H1 (cell line): ENCODE data around the gene UGT2B17. TPM values are rescaled to one million over a fixed set of nuclear protein-coding genes. Genes with fewer than 3 reads are reported as not detected.

Experiments
- CTCF ChIA-PET: fragments of 300-600 bp; sonication (Branson Sonifier 250); formaldehyde crosslinking; loops from one replicate; lab custom pipeline; 2021; ENCODE audit not compliant: partially characterized antibody; lab: Charles Lee
- POLR2A ChIA-PET: fragments of 300-600 bp; sonication (Branson Sonifier 250); formaldehyde crosslinking; loops from one replicate; lab custom pipeline; 2021; ENCODE audit warnings: inconsistent platforms; ENCODE audit not compliant: partially characterized antibody; lab: Charles Lee
- DNase-seq, 2 experiments: peaks; one replicate each; pipeline versions ENCODE4 v3.0.0 to v3.0.0-alpha.2; 2010 to 2022; ENCODE audit warnings: low spot score in 2 of 2, low read depth in 1 of 2, mixed read lengths in 1 of 2
- FAIRE-seq: peaks from 2 replicates; lab custom pipeline; 2011; peaks lifted over from hg19 to GRCh38; lab: Jason Lieb, UNC
- H2AFZ ChIP-seq: 2 replicates; pipeline ENCODE4 v1.8.1; 2012; ENCODE audit warnings: low read length, inconsistent platforms
- H2AK5ac ChIP-seq: 2 replicates; pipeline ENCODE4 v1.6.1; 2013; ENCODE audit warnings: low read depth, low read length
- H2BK120ac ChIP-seq: replicated peaks from 2 replicates; pipeline ENCODE3; 2013; ENCODE audit warnings: low read depth, low read length, inconsistent platforms
- H2BK12ac ChIP-seq: 2 replicates; pipeline ENCODE4 v1.6.1; 2013; ENCODE audit warnings: low read depth, low read length
- H2BK15ac ChIP-seq: 2 replicates; pipeline ENCODE4 v1.6.1; 2013; ENCODE audit warnings: low read length
- H2BK20ac ChIP-seq: 2 replicates; pipeline ENCODE4 v1.6.1; 2013; ENCODE audit warnings: low read length
- H2BK5ac ChIP-seq: 2 replicates; pipeline ENCODE4 v1.6.1; 2013; ENCODE audit warnings: low read depth, low read length
- H3K14ac ChIP-seq: 2 replicates; pipeline ENCODE4 v1.6.1; 2013; ENCODE audit warnings: inconsistent platforms; ENCODE audit not compliant: insufficient read length
- H3K18ac ChIP-seq: 2 replicates; pipeline ENCODE4 v1.6.1; 2013; ENCODE audit warnings: low read length; ENCODE audit errors: extremely low read depth
- H3K23ac ChIP-seq: 2 replicates; pipeline ENCODE4 v1.6.1; 2013; ENCODE audit warnings: inconsistent platforms; ENCODE audit not compliant: insufficient read length
- H3K23me2 ChIP-seq: 2 replicates; pipeline ENCODE4 v1.6.1; 2013; ENCODE audit warnings: low read depth, low read length
- H3K27ac ChIP-seq: 2 replicates; pipeline ENCODE4 v1.6.1; 2011; ENCODE audit warnings: low read depth, low read length, inconsistent platforms
- H3K27me3 ChIP-seq, 4 experiments: replicated peaks in 1 of 4; 1 replicate in 1 of 4; 2 replicates in 3 of 4; pipeline versions ENCODE4 v1.6.1 to v1.8.1; 2011 to 2013; ENCODE audit warnings: low read length in 3 of 4, mild to moderate bottlenecking in 3 of 4, inconsistent platforms in 2 of 4, mixed read lengths in 2 of 4, moderate library complexity in 1 of 4; ENCODE audit not compliant: control insufficient read depth in 3 of 4, insufficient read depth in 3 of 4; ENCODE audit errors: extremely low read depth in 1 of 4
- H3K36me3 ChIP-seq, 4 experiments: 2 replicates each; pipeline versions ENCODE4 v1.6.1 to v1.8.1; 2011 to 2013; ENCODE audit warnings: mild to moderate bottlenecking in 4 of 4, low read length in 3 of 4, moderate library complexity in 2 of 4, control low read depth in 1 of 4, inconsistent platforms in 1 of 4; ENCODE audit not compliant: insufficient read depth in 4 of 4, control insufficient read depth in 2 of 4
- H3K4ac ChIP-seq: replicated peaks from 2 replicates; pipeline ENCODE3; 2013; ENCODE audit warnings: low read length, low read depth, mixed read lengths, inconsistent platforms; ENCODE audit not compliant: insufficient read length
- H3K4me1 ChIP-seq, 4 experiments: replicated peaks in 1 of 4; 1 replicate in 1 of 4; 2 replicates in 3 of 4; pipeline versions ENCODE4 v1.6.1 to v1.8.1; 2011 to 2013; ENCODE audit warnings: low read length in 3 of 4, inconsistent platforms in 2 of 4, mixed read lengths in 1 of 4; ENCODE audit not compliant: insufficient read depth in 4 of 4, control insufficient read depth in 3 of 4
- H3K4me2 ChIP-seq, 2 experiments: 2 replicates each; pipeline versions ENCODE4 v1.6.1 to v1.8.1; 2011 to 2013; ENCODE audit warnings: low read depth in 2 of 2, low read length in 2 of 2, control low read depth in 1 of 2, inconsistent platforms in 1 of 2, mild to moderate bottlenecking in 1 of 2; ENCODE audit not compliant: insufficient read depth in 1 of 2
- H3K4me3 ChIP-seq, 4 experiments: fragments of 200-600, 300-600 bp in 1 of 4; sonication (generic), shearing (Covaris generic), sonication (Bioruptor Twin) in 1 of 4; 2 replicates each; pipeline versions ENCODE4 v1.5.1 to v1.8.1; 2011 to 2016; ENCODE audit warnings: low read length in 4 of 4, low read depth in 3 of 4, control low read depth in 2 of 4, inconsistent platforms in 2 of 4, mild to moderate bottlenecking in 2 of 4, mixed read lengths in 1 of 4, moderate library complexity in 1 of 4; ENCODE audit not compliant: insufficient read depth in 2 of 4; ENCODE audit errors: extremely low read depth in 1 of 4
- H3K56ac ChIP-seq: replicated peaks from 2 replicates; pipeline ENCODE3; 2013; ENCODE audit warnings: low read depth, mild to moderate bottlenecking, mixed read lengths, low read length, inconsistent platforms; ENCODE audit not compliant: insufficient read length
- H3K79me1 ChIP-seq: 2 replicates; pipeline ENCODE4 v1.6.1; 2013; ENCODE audit warnings: low read depth, low read length, control low read depth
- H3K79me2 ChIP-seq, 2 experiments: 2 replicates each; pipeline versions ENCODE4 v1.6.1 to v1.8.1; 2012 to 2013; ENCODE audit warnings: low read length in 2 of 2, mild to moderate bottlenecking in 2 of 2, inconsistent platforms in 1 of 2; ENCODE audit not compliant: insufficient read depth in 2 of 2, control insufficient read depth in 1 of 2
- H3K9ac ChIP-seq, 4 experiments: replicated peaks in 1 of 4; 1 replicate in 1 of 4; 2 replicates in 3 of 4; pipeline versions ENCODE4 v1.6.1 to v1.8.1; 2011 to 2013; ENCODE audit warnings: low read depth in 3 of 4, low read length in 3 of 4, control low read depth in 2 of 4, mild to moderate bottlenecking in 2 of 4, moderate library complexity in 2 of 4, inconsistent platforms in 1 of 4; ENCODE audit errors: extremely low read depth in 1 of 4
- H3K9me3 ChIP-seq, 2 experiments: 2 replicates each; pipeline versions ENCODE4 v1.6.1 to v1.8.1; 2012 to 2013; ENCODE audit warnings: mild to moderate bottlenecking in 2 of 2, moderate library complexity in 2 of 2, control low read depth in 1 of 2, inconsistent platforms in 1 of 2, low read depth in 1 of 2, low read length in 1 of 2, mixed read lengths in 1 of 2; ENCODE audit not compliant: insufficient read depth in 2 of 2
- H4K20me1 ChIP-seq, 2 experiments: replicated peaks in 1 of 2; 2 replicates each; pipeline versions ENCODE3 to v1.8.1; 2011 to 2013; ENCODE audit warnings: inconsistent platforms in 2 of 2, low read length in 2 of 2, mild to moderate bottlenecking in 1 of 2; ENCODE audit not compliant: insufficient read depth in 2 of 2, control insufficient read depth in 1 of 2
- H4K5ac ChIP-seq: 2 replicates; pipeline ENCODE4 v1.6.1; 2013; ENCODE audit warnings: low read length, low read depth, mixed read lengths, inconsistent platforms; ENCODE audit not compliant: insufficient read length
- H4K8ac ChIP-seq: 2 replicates; pipeline ENCODE4 v1.8.0; 2013; ENCODE audit warnings: mild to moderate bottlenecking, moderate library complexity, low read length, inconsistent platforms; ENCODE audit not compliant: insufficient read depth; ENCODE audit errors: extremely low read depth
- H4K91ac ChIP-seq: replicated peaks from 2 replicates; pipeline ENCODE3; 2013; ENCODE audit warnings: low read length, mixed read lengths, inconsistent platforms; ENCODE audit not compliant: insufficient read length
- POLR2A ChIP-seq, 2 experiments: IDR thresholded peaks; 1 replicate in 1 of 2; 2 replicates in 1 of 2; pipeline ENCODE4 v1.6.1; 2011; ENCODE audit warnings: low read depth in 2 of 2, low read length in 2 of 2, mild to moderate bottlenecking in 2 of 2; ENCODE audit errors: control extremely low read depth in 1 of 2
- RNF2 ChIP-seq: fragments of 200-900, 300-1000 bp; sonication (generic); IDR thresholded peaks from 2 replicates; pipeline ENCODE4 v1.7.1; 2016; ENCODE audit warnings: borderline replicate concordance, low read depth, mild to moderate bottlenecking, antibody characterized with exemption, low read length; ENCODE audit not compliant: poor library complexity, severe bottlenecking; ENCODE audit errors: missing control alignments
- polyA plus RNA-seq, 7 experiments: library from polyadenylated mRNA; depleted of rRNA in 3 of 7; stranded (reverse) in 5 of 7; unstranded in 2 of 7; fragments of >200 nt in 5 of 7; fragments of 200-250 nt in 2 of 7; gene quantifications; 1 replicate in 5 of 7; 2 replicates in 1 of 7; 4 replicates in 1 of 7; pipeline versions ENCODE4 v1.2.1 to v1.2.3, GENCODE V29; 2011 to 2013; ENCODE audit warnings: missing spikeins in 2 of 7, mixed read lengths in 2 of 7
- total RNA-seq: library from RNA; stranded (reverse); fragmentation: NEBNext Ultra II Directional; extraction: Animal tissue kit (Norgen Biotek cat#: 25700); gene quantifications from 2 replicates; pipeline ENCODE4 v1.2.1, GENCODE V29; 2021

Gene UGT2B17
- total and polyA plus RNA-seq, 2 of the 8 experiments (the other 6 are each of a cell fraction or from before 2014, with no cell fraction given), result not detected

DNA sequence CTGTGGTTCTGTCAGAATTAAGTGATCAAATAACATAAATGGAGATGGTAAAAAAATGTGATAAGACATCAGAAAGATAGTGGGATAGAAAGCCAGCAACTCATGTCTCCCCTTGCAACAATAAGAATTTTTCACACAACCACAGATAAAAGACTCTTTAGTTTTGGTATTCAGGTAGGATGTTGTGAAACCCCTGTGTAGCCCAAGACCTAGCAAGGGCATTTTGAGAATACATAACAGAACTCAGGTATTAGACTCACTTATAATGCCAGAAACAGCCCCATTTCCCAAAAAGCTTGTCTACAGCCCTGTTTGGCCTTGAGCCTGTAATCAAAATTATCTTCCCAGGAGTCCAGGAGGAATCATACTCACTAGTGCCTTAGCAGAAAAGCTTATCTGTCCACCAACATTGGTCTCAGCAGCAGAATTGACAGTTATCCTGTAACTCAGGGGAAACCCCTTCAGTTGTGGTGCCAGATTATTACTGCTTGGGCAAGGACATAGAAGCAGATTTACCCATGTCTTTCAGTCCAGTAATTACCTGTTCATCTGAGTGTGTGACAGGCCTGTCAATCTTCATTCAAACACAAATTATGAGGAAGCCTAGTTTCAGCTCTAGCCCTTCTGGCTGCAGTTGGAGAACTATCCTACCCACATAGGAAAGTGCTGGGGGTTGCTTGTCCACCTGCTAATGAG, 41.0 kb upstream of the UGT2B17 start:
- FAIRE-seq, result no peak
- POLR2A ChIA-PET, result no interaction called here
- H2BK20ac ChIP-seq, result no peak overlapping the region
- H3K36me3 ChIP-seq, result no peaks in the 10 kb centered on the region
- no peaks in the 10 kb centered on the region for H3K9me3 ChIP-seq
- no peak overlapping the region for H3K56ac ChIP-seq
- H4K20me1 ChIP-seq, result no peaks in the 10 kb centered on the region
- H4K91ac ChIP-seq, result no peak overlapping the region
- H3K27me3 ChIP-seq, result no peaks in the 10 kb centered on the region
- H3K27ac ChIP-seq, result no peak overlapping the region
- H3K9ac ChIP-seq, result no peak overlapping the region
- no peak overlapping the region for H3K4me2 ChIP-seq
- H4K8ac ChIP-seq, result no peak overlapping the region
- no peak overlapping the region for H3K4me3 ChIP-seq
- H3K18ac ChIP-seq, result no peak overlapping the region
- H3K23me2 ChIP-seq, result no peaks in the 10 kb centered on the region
- H3K4ac ChIP-seq, result no peak overlapping the region
- H4K5ac ChIP-seq, result no peak overlapping the region
- H2BK12ac ChIP-seq, result no peak overlapping the region
- no peaks in the 10 kb centered on the region for H3K4me1 ChIP-seq
- no peak overlapping the region for H3K14ac ChIP-seq
- no peak overlapping the region for H2BK120ac ChIP-seq
- CTCF ChIA-PET, result no interaction called here
- H2AK5ac ChIP-seq, result no peak overlapping the region
- H2BK15ac ChIP-seq, result no peak overlapping the region
- H3K79me2 ChIP-seq, result no peaks in the 10 kb centered on the region
- no peaks in the 10 kb centered on the region for H3K79me1 ChIP-seq
- TF ChIP-seq POLR2A (IDR thresholded peaks at IDR 0.05; ENCODE audit: control extremely low read depth in 1 of 2, low read depth in 2 of 2, low read length in 2 of 2) (no peak), RNF2 (no peak)
- DNase-seq, result no peak
- no peak overlapping the region for H2BK5ac ChIP-seq
- no peak overlapping the region for H2AFZ ChIP-seq
- H3K23ac ChIP-seq, result no peak overlapping the region
